ENCODE measurements around the gene RFPL3.
"Not testable (repeated sequence)": the region's sequence is repeated elsewhere in the genome, so short reads cannot be mapped to it uniquely, and the experiment has no call there.

The RFPL3 gene

DNA sequence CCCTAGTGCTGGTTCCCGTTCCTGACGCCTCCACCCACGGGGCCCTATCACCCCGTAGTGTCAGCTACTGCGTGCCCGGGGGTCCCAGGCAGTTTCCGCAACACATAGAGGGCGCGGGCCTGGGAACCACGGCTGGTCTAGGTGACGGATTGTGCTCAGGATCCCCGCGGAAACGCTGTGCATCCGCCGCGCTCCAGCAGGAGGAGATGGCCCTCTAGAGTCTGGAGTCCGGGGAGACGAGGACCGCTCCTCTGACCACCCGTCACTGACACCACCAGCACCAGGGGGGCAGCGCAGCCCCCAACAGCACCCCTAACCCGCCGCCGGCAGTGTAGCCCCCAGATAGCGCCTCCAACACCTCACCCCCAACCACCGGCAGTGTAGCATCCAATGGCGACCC, 4.4 kb upstream of the RFPL3 start:
- no peak for DNase-seq (ENCODE audit: low read depth in 2 of 2)

DNA sequence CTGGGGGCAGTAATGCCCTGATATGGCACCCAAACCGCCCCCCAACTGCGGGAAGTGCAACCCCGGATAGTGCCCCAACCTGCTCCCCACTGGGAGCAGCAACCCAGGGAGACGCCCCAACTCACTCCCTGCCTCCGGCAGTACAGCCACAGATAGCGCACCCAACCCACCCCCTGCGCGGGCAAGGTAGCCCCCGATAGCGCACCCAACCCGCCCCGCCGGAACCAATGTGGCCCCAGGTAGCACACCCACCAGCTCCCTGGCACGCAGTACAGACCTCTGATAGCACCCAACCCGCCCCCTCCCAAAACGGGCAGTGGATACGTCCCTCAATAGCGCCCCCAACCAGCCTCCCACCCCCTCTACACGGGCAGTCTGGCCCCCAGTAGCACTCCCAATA, 3.8 kb upstream of the RFPL3 start:
- no peak for DNase-seq (ENCODE audit: low read depth in 2 of 2)

DNA sequence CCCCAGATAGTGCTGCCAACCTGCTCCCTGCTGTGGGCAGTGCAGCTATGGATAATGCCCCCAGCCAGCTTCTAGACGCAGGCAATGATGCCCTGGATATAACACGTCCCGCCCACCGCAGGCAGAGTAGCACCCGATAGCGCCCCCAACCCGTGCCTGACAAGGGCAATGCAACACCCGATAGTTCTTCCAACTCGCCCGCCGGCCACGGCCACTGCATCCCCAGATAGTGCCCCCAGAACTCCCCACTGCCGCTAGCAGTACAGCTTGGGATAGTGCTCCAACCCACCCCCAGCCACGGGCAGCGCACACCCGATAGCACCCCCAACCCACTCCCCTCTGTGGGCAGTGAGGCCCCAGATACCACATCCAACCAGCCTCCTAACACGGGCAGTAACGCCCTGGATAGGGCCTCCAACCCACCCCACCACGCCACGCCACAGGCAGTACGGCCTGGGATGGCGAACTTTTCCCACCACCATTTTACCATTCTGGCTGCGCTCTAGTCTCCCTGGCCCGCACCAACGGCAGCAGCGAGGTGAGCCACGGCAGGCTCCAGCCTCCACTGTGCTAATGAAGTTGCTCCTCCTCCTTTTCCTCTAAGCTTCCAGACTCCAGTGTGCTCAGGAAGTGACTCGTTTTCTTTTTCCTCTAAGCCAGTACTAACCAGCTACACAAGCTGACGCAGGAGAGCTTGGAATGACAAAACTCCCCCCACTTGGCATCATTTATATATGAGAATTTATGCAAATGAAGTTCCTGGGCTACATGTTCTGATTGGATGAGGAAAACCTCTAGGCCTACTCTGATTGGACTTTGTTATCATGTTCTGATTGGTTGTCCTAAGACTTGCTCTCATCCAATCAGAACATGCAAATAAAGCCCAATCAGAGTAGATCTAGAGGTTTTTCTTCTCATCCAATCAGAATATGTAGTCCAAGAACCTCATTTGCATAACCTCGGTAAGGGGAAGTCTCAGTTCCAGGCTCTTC, 3.0 kb upstream of the RFPL3 start:
- DNase-seq (ENCODE audit: low read depth in 2 of 2): no peak

DNA sequence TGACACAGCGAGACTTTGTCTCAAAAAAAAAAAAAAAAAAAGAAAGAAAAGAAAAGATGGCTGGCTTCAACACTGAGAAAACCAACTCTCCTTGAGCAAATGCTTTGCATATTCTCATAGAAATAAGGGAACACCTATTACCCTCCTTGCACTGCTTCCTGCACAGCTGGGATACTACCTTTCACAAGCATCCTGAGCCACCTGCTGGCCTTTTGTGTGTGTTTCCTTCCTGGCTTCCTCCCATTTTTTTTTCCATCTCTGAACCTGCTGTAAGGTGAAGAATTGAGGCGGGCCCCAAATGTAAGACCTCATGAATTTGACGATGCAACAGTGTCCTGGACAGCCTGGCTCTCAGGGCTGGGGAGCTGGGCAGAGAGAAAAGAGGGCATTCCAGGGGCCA, 1.9 kb upstream of the RFPL3 start:
- no peak for DNase-seq (ENCODE audit: low read depth in 2 of 2)

DNA sequence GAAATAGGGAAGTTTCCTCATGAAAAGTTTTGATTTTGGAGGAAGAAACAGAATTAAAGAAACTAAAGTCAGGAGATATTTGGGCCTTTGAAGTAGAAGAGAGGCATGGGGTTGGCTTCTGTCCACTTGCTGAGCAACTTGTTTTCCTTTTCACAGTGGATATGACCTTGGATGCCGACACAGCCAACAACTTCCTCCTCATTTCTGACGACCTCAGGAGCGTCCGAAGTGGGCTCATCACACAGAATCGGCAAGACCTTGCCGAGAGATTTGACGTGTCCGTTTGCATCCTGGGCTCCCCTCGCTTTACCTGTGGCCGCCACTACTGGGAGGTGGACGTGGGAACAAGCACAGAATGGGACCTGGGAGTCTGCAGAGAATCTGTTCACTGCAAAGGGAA, 2.4 kb downstream of the RFPL3 start:
- DNase-seq (ENCODE audit: low read depth in 2 of 2): not testable (repeated sequence)

DNA sequence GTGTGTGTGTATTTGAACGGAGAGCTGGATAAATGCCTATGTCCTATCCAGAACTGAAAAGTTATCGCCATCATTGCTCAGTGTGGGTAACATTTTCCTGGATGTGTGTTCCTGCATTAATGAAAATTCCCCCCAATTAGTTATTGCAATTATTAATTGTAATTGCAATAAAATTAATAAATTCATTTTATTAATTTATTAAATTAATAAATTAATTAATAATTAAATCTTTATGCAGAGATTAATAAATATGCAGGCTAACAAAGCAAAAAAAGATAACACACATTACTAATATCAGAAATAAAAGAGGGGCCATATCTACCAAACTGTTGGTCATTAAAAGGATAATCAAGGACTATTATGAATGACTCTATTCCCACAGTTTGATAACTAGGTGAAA, 3.6 kb downstream of the RFPL3 start:
- no peak for DNase-seq (ENCODE audit: low read depth in 2 of 2)

DNA sequence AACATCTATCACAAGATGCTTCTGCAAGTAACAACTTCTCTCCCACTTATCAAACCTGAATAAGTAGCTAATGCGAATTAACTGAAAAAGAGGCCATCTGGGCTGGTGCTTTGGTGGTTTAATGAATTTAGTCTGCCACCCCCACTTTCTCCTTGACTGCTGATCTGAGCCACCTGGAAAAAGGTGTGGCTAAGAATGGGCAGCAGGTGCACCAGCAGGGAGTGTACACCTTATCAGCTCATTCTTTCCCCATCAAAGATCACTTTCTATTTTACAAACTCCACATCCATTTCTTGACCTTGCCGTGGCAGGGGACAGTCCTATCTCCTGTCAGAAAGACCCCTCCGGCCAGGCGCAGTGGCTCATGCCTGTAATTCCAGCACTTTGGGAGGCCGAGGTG, 6.5 kb downstream of the RFPL3 start:
- DNase-seq (ENCODE audit: low read depth in 2 of 2): no peak

DNA sequence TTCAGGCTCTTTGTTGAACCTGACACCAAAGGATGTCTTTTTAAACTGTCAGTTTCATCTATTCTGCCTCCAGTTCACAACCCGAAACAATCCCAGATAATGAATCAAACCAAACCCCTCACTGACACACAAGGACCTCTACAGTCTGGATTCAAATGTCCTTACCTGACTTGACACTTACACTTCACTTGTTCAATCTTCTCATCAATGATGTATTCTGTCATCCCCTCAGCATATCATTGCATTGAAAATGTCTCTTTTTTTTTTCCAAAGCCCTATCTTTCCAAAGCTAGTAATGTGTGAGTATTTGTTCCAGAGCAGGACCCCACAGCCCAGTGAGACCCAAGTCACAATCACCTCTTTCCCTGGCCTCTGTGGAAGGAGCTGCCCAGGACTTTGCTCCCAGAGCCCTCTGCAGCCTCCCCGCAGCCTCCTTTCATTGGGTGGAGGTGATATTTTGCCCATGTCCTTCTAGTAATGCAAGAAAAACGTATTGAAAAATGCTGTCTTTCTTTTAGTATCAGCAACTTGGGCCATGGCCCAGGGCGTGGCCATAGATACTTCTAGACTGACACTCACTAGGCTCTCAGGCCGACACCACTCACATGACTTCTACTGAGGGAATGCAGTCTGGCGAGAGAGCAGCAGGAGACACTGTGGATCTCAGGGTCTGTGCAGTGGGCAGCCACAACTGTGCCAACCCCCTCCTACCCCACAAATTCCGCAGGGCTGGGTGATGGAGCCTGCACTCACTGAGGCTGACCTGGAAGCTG, 18.2 kb downstream of the RFPL3 start:
- DNase-seq (ENCODE audit: low read depth in 2 of 2): no peak

DNA sequence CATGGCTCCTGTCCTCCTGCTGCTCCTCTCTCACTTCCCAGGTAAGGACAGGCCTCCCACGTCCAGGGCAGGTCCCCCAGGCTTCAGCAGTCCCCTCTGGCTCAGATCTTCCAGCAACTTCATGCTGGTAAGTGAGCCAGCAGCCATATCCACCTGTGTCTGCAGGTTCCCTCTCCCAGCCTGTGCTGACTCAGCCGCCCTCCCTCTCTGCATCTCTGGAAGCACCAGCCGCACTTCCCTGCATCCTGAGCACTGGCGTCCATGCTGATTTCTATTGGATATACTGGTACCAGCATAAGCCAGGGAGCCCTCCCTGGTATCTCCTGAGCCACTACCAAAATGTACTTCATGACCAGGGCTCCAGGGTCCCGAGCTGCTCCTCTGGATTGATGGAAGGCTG, 19.0 kb downstream of the RFPL3 start:
- DNase-seq (ENCODE audit: low read depth in 2 of 2): no peak

DNA sequence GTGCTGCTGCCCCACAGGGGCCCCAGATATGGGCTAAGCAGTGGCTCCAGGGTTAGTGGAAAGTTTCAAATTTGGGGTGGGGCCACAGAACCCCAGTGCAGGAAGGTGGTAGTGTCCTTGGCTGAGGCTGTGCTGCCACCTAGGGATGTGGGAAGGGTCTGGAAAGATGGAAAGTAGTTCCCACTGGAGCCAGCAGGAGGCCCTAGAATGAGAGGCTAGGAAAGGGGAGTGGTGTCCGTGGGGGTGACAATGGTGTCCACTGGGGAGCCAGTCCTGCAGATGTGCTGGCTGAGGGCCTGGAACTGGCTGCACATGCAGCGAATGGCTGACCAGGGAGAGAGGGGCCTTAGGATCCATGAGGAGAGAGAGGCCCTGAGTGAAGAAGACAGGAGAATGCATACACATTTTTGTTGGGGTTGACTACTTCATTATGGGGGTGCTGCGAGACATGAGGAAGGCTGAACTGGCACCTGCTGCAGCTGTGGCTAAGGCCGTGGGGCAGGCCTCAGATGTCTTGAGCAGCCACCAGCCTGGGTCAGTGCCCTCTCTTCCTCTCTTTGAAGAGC, 21.1 kb downstream of the RFPL3 start:
- no peak for DNase-seq (ENCODE audit: low read depth in 2 of 2)

DNA sequence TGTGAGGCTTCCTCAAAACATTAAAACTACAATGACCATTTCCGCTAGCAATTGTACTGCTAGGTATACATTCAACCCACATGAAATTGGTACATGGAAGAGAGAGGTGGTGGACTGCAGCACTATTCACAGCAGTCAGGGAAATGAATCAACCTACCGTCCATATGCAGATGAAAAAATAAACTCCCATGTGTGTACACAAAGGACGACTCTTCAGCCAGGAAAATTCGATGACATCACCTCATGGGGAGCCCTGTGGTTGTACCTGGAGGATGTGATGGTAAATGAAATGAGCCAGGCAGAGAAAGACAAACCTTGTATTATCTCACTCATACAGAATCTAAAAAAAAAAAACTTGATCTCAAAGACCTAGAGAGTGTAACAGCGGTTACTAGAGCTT, 23.3 kb downstream of the RFPL3 start:
- DNase-seq (ENCODE audit: low read depth in 2 of 2): no peak

DNA sequence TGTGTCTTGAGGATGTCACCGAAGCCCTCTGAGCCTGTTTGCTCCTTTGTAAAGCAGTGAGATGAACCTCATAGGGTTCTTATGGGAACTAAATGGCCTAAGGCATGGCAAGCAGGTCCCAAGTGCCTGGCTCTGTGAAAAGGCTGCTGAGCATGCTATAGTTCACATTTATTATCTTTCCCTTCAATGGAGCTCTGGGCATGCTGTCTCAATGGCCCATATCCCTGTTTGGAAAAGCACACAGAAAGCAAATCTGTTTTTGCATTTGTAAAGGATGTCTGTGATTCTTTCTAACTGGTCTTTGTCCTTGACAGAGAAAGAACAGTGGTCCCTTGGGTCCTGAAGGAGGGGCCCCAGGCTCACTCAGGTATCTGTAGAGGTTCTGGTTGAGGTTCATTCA, 28.0 kb downstream of the RFPL3 start:
- DNase-seq (ENCODE audit: low read depth in 2 of 2): no peak

DNA sequence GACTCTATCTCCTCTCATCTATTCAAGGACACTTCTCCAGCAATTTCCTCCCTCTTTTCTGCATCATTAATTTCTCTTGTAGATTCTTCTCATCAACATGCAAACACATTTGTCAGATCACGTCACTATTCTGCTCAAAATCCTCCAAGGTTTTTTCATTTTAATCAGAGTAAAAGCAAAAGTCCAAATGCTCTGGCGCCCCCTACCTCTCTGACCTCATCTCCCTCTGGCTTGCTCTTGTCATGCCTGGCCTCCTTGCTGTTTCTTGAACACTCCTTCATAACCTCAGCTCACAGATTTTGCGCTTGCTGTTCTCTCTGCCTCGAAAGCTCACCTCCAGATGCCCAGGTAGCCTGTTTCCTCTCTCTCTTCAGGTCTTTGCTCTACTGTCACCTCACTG, 32.0 kb downstream of the RFPL3 start:
- DNase-seq (ENCODE audit: low read depth in 2 of 2): no peak

DNA sequence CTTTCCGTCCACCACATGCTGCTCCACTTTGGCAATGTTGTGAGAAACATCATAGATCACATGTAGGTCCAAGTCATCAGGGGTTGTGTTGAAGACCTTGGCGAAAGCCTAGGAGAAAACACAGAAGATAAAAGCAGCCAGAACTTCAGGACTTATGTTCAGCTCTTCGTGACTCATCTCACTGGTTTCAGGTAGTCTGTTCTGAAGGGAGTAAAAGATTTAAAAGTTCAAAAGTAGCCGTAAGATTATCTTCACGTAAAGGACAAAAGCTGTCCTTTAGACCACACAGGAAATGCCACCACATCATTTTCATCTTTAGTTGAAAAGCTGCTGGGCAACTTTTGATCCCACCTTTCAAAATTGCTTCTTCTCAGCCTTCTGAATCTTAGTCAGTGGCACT, 37.4 kb downstream of the RFPL3 start:
- no peak for DNase-seq (ENCODE audit: low read depth in 2 of 2)

DNA sequence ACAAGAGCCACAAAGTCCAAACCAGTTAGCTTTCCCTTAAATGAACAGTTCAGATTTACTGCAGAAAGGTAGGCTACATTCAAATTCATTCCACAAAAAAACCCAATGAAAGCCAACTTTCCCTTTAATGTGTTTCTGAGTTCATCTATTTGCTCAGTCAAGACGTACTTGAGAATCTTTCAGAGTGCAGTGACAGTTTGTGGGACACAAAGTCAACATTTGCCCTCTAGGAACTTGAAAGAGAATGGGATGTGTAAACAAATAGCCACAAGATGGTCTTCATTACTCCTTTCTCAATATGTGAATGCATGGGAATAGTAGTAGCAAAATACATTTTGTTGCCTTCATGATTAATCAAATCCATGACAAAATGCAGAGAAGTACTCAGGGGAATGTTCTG, 38.6 kb downstream of the RFPL3 start:
- DNase-seq (ENCODE audit: low read depth in 2 of 2): no peak

DNA sequence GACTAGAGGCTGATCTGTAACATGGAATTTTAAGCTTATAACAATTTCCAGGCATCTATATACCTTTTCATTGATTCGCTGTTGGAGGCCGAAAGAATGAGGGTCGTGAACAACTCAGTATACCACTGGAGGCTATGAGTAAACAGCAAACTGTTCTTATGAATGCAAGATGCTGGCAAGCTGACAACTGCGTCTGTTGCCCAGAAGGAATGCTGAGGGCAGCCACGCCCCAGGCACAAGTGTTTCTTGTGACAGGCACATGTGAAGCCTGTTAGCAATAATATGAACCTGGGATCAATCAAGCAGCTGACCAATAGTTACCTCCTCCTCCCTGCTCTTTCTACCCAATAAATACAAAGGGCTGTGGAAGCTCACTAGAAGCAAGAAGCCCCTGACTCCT, 39.1 kb downstream of the RFPL3 start:
- DNase-seq (ENCODE audit: low read depth in 2 of 2): no peak

DNA sequence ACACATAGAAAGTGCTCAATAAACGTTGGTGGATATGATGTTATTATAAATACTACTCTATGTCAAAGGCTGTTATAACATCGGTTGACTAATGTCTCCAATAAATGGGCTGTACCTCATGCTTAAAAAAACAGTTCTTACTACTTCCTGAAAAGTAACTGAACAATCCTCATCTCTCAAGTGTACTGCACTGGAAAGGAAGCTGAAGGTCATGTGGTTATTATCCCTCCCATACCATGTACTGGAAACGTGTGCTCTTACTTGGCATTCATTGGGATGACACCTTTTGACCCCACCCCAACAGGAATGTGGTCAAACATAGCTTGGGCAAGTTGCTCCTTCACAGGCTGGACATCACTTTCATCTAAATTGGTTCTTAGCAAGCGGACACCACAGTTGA, 43.8 kb downstream of the RFPL3 start:
- no peak for DNase-seq (ENCODE audit: low read depth in 2 of 2)

DNA sequence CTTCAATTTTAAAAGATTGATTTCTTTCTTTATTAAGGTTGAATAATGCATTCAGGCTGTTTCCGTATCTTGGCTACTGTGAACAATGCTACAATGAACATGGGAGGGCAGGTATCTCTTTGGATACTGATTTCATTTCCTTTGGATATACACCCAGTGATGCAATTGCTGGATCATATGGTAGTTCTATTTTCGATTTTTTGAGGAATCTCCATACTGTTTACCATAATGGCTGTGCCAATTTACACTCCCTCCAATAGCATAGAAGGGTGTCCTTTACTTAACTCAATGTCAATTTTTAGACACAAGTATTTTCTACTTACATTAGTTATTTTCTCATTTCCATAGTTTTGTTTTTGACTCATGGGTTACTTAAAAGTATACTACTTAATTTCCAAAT, 46.4 kb downstream of the RFPL3 start:
- DNase-seq (ENCODE audit: low read depth in 2 of 2): no peak

DNA sequence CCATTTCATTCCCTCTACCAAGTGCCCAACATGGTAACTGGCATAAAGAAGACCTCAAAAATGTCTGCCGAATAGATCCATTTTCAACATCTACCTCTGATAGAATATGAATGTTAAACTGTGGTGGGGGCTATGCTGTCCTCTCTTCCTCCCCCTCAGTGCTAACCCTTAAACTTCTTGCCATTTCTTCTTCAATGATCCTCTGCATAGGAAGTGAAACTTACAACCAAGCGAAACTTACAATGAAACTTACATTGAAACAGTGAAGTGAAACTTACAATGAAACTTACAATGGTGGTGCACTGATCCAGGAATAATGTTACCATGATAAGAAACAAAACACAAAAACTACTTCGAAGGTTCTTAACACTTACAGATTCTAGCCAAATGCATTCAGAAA, 49.6 kb downstream of the RFPL3 start:
- DNase-seq (ENCODE audit: low read depth in 2 of 2): no peak

DNA sequence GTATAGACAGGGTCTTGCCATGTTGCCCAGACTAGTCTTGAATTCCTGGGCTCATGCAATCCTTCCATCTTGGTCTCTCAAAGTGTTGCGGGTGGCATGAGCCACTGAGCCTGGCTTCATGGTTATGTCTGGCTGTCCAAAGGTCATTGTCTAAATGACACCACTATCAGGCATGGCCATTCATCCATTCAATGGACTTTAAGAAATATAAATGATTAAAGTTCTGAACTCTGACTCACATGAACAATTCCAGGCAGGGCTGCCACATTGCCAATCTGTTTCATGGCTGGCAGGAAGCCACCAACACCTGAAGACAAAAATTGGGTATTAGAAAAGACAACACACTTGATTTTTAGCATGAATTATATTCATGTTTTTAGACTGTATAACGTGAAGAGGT, 50.3 kb downstream of the RFPL3 start:
- DNase-seq (ENCODE audit: low read depth in 2 of 2): no peak

DNA sequence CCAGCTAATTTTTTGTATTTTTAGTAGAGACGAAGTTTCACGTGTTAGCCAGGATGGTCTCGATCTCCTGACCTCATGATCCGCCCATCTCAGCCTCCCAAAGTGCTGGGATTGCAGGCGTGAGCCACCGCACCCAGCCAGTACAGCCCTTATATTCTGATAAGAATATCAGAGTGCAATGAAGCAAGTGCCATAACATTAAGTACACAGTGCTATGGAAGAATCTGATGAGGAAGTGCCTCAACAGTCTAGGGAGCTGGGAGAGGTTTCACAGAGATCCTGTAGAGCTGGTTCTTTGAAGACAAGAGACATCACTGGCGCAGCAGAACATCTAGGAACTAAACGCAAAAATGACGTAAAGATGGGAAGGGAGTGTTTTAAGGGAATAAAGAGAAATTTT, 52.3 kb downstream of the RFPL3 start:
- no peak for DNase-seq (ENCODE audit: low read depth in 2 of 2)

DNA sequence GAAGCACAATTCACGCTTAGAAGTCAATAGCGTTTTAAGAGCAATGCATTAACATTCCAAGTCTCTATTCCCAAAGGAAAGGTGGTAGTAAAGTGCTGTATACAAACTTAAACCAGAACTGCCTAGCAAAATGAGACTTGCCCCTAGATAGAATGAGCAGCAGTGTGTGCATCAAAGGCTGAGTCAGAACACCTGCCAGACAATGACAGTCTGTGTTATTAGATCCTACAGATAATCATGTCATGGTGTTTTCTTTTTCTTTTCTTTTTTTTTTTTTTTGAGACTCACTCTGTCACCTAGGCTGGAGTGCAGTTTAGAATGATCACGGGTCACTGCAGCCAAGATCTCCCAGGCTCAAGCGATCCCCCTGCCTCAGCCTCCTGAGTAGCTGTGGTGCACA, 52.8 kb downstream of the RFPL3 start:
- DNase-seq (ENCODE audit: low read depth in 2 of 2): no peak
